Activated naive CD8-positive, alpha-beta T cell treated with anti-CD3 and anti-CD28 coated beads, Interleukin-2, amount 10 ng/mL, durations not matched to agents 7 days and 5 days (primary cell): ENCODE measurements around the gene XAB2. TPM values are rescaled to one million over a fixed set of nuclear protein-coding genes. Genes with fewer than 3 reads are reported as not detected.

ENCODE experiments used
- ATAC-seq: fragments of 150-1000 bp; cut with Tn5 transposase; one replicate; pipeline ENCODE4 v1.10.0; 2021; ENCODE audit warnings: low read depth, moderate library complexity
- POLR2A ChIA-PET: fragments of 350-600 bp; sonication (Branson Sonifier 250); formaldehyde crosslinking; loops from one replicate; lab custom pipeline; 2021; ENCODE audit warnings: antibody characterized with exemption; lab: Charles Lee
- DNase-seq: peaks from one replicate; pipeline ENCODE4 v3.0.0; 2021
- H3K27ac Mint-ChIP-seq: one replicate; pipeline ENCODE4 v1.8.0; 2022; ENCODE audit warnings: mild to moderate bottlenecking, mixed read lengths
- H3K27me3 Mint-ChIP-seq: one replicate; pipeline ENCODE4 v1.8.0; 2022; ENCODE audit warnings: mild to moderate bottlenecking, moderate library complexity, mixed read lengths
- H3K36me3 Mint-ChIP-seq: one replicate; pipeline ENCODE4 v1.8.0; 2021; ENCODE audit warnings: mild to moderate bottlenecking, mixed read lengths
- H3K4me1 Mint-ChIP-seq: one replicate; pipeline ENCODE4 v1.8.0; 2021; ENCODE audit warnings: mixed read lengths
- H3K4me3 Mint-ChIP-seq: one replicate; pipeline ENCODE4 v1.8.0; 2022; ENCODE audit warnings: mild to moderate bottlenecking, moderate library complexity, mixed read lengths
- H3K9me3 Mint-ChIP-seq: one replicate; pipeline ENCODE4 v1.8.0; 2021; ENCODE audit warnings: mixed read lengths
- total RNA-seq, 2 experiments: library from RNA; stranded (reverse); gene quantifications; one replicate each; pipeline ENCODE4 v1.2.3, GENCODE V29; 2021

XAB2 gene
- total RNA-seq: 10 to 100 TPM; 53.5 to 58.1 TPM

DNA sequence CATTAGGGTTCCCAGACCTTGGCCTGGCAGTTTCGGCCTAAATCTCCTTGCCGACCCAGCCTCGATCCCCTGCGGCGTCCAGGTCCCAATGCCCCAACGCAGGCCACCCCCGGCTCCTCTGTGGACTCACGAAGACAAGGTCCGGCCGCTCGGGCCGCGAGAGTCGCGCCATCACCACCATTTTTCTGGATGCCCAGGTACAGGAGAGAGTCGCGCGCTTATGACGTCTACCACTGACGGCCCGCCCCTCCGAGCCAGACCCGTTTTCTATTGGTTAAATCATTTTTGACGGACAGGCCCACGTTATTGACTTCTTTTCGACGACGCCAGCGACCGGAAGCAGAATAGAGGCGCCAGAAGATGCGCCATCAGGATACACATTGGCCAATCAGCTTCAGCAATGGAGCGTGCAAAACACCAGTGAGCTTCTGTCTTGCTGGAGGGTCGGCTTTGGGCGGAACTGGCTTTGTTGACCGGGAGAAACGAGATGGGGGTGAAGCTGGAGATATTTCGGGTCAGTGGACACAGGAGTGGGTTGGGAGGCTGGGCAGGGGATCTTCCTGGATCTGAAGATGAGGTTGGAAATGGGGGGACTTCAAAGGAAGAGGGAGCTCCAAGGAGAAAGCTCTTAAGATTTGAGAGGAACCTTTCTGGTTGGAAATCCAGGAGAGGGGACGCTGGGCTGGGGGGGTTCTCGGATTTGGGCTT lies at the start of gene XAB2, which contains the start of gene PET100:
TSS of gene XAB2 (minus strand) at position 199 of the 708 bp plus-strand sequence. CDS start at position 181, 18 bp downstream.
TSS of gene PET100 (plus strand) at position 447 of the 708 bp plus-strand sequence. CDS start at position 488, 41 bp downstream.
- peak within 1 kb of the TSS; percentile 98 for H3K4me3 Mint-ChIP-seq
- DNase-seq (peak; percentile 91), ATAC-seq (peak; percentile 98)
- POLR2A ChIA-PET: interaction anchor here (0.7 to 2.5 kb wide), 19 partner anchors 9 to 284 kb away, joined by 3 to 16 read pairs (median 4); partner anchors contain the start of genes MCOLN1, RETN and TRAPPC5
- no peaks in the 10 kb centered on the region for H3K9me3 Mint-ChIP-seq
- peaks cover 28% of the 10 kb centered on the region for H3K4me1 Mint-ChIP-seq
- H3K27ac Mint-ChIP-seq: peak within 1 kb of the TSS; percentile 100
- H3K36me3 Mint-ChIP-seq: peaks cover 6% of the 10 kb centered on the region
- H3K27me3 Mint-ChIP-seq: no peaks in the 10 kb centered on the region

DNA sequence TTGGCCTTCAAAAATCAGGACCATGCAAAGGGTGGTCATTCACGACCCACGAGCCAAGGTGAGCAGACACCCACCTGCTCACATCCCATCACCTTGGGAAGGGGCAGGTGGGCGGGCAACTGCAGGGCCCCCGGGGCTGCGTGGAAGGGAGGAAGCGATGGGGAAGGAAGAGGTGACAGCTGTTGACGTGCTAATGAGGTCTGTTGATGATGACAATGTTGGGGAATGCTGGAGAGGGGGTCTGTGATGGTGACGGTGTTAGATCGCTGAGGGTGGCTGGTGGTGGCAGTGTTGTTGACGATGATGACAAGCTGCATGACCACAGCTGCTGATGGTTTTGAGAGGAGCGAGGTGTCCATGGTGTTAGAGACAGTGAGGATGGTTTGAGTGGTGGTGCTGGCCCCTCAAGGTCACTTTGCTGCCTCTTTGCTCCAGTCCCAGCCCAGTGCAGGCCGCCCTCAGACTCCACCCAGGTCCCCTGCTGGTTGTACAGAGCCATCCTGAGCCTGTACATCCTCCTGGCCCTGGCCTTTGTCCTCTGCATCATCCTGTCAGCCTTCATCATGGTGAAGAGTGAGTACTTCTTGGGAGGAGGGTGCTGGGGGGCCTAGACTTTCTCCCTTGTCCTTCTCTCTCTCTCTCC lies 48.4 kb upstream of the XAB2 start:
- H3K4me1 Mint-ChIP-seq: peaks cover 50% of the 10 kb centered on the region
- H3K27me3 Mint-ChIP-seq: peaks cover 20% of the 10 kb centered on the region
- H3K4me3 Mint-ChIP-seq: no peak overlapping the region
- POLR2A ChIA-PET: interaction anchor here (0.9 to 1.0 kb wide), 2 partner anchors 40 to 48 kb away, joined by 3 to 4 read pairs; partner anchors contain the start of genes PET100 and XAB2
- DNase-seq: no peak
- no peak for ATAC-seq
- no peak overlapping the region for H3K27ac Mint-ChIP-seq
- no peaks in the 10 kb centered on the region for H3K9me3 Mint-ChIP-seq
- peaks cover 1% of the 10 kb centered on the region for H3K36me3 Mint-ChIP-seq

DNA sequence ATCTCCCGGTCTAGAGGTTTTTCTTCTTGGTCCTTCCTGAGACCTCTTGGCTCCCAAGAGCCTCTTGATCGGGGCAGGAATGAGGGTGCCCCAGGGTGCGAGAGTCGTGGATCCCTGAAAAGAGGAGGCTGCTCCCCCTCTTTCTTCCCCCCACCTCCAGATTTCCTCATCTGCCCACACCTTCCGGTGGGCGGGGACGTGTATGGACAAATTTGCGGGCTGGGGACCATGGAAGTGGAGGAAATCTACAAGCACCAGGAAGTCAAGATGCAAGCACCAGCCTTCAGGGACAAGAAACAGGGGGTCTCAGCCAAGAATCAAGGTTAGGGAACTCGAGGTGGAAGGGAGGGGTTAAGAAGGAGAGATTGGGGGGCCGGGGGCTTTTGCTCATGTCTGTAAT lies 47.5 kb upstream of the XAB2 start, which contains the start of gene MCEMP1:
TSS of gene MCEMP1 (plus strand) at position 237 of the 400 bp plus-strand sequence. CDS start at position 268, 31 bp downstream.
- ATAC-seq (no peak), DNase-seq (no peak)
- no peaks in the 10 kb centered on the region for H3K9me3 Mint-ChIP-seq
- peaks cover 1% of the 10 kb centered on the region for H3K36me3 Mint-ChIP-seq
- H3K4me3 Mint-ChIP-seq: peak within 1 kb of the TSS; percentile 65
- POLR2A ChIA-PET: interaction anchor here (2.4 kb wide), 1 partner anchor 20 kb away, joined by 6 read pairs; no protein-coding TSS in a partner anchor
- H3K4me1 Mint-ChIP-seq: peaks cover 50% of the 10 kb centered on the region
- peaks cover 22% of the 10 kb centered on the region for H3K27me3 Mint-ChIP-seq
- H3K27ac Mint-ChIP-seq: peak within 1 kb of the TSS; percentile 34

GRCh38 chr19:7676376-7676775 lies 47.0 kb upstream of the XAB2 start:
- H3K4me1 Mint-ChIP-seq: peaks cover 48% of the 10 kb centered on the region
- H3K36me3 Mint-ChIP-seq: no peaks in the 10 kb centered on the region
- peaks cover 27% of the 10 kb centered on the region for H3K27me3 Mint-ChIP-seq
- DNase-seq (no peak), ATAC-seq (no peak)
- peak overlapping the region; percentile 65 for H3K4me3 Mint-ChIP-seq
- peak overlapping the region; percentile 34 for H3K27ac Mint-ChIP-seq
- POLR2A ChIA-PET: interaction anchor here (2.4 kb wide), 1 partner anchor 19 kb away, joined by 6 read pairs; no protein-coding TSS in a partner anchor
- H3K9me3 Mint-ChIP-seq: no peaks in the 10 kb centered on the region

DNA sequence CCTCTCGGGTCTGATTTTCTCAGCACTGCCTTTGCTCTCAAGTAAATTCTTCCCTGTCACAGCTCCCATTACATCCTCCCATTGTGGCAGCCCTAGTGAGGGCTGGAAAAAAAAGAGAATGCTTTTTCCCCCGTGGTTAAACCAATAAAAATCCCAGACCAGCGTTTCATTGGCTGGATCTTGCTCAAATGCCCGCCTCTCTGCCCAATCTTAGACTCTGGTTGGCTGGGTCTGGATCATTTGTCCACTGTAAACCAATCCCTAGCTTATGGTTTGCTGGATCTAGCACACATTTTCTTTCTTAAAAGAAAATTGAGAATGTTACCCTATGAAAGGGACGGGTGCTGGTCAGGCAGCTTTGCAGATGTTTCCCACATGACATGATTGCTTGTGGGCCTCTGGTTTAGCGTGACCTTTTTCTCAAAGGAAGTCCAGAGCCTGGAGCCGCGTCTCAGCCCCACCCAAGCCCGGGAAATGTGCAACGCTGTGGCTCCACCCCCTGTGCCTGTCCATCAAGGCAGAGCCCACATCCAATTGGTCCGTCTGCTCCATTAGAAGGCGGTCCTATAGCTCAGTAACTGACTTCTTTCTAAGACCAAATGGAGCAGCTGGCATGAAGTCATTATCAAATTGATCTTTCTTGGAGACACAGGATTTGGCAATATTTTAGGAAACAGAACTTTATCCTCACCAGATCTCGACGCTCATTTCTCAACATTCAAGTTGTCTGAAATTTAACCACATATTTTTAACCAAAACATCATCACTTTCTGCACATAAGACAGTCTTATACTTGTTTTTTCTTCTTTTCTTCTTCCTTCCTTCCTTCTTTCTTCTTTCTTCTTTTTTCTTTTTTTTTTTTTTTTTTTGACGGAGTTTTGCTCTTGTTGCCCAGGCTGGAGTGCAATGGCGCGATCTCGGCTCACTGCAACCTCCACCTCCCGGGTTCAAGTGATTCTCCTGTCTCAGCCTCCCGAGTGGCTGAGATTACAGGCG lies 45.0 kb upstream of the XAB2 start:
- DNase-seq (no peak), ATAC-seq (no peak)
- no peak overlapping the region for H3K27ac Mint-ChIP-seq
- peaks cover 49% of the 10 kb centered on the region for H3K4me1 Mint-ChIP-seq
- no peak overlapping the region for H3K4me3 Mint-ChIP-seq
- no peaks in the 10 kb centered on the region for H3K36me3 Mint-ChIP-seq
- POLR2A ChIA-PET: interaction anchor here (0.9 kb wide), 1 partner anchor 45 kb away, joined by 4 read pairs; the partner anchor contains the start of genes PET100 and XAB2
- H3K9me3 Mint-ChIP-seq: no peaks in the 10 kb centered on the region
- peaks cover 31% of the 10 kb centered on the region for H3K27me3 Mint-ChIP-seq

DNA sequence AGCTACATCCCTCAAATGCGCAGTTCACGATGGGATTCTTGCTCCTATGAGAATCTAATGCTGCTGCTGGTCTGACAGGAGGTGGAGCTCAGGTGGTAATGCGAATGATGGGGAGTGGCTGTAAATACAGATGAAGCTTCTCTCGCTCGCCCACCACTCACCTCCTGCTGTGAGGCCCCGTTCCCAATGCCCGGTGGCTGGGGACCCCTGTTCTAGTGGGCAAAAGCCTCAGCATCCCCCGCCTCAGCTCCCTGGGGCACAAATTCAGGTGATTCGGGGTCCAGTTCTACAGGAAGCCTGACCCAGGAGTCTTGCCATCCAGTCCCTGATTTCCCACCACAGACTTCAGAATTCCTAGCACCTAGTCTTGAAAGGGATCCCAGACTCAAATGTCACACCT lies 43.2 kb upstream of the XAB2 start:
- no peak overlapping the region for H3K4me3 Mint-ChIP-seq
- H3K9me3 Mint-ChIP-seq: no peaks in the 10 kb centered on the region
- no peak for ATAC-seq
- H3K27ac Mint-ChIP-seq: no peak overlapping the region
- POLR2A ChIA-PET: no interaction called here
- H3K27me3 Mint-ChIP-seq: peaks cover 28% of the 10 kb centered on the region
- no peak for DNase-seq
- H3K4me1 Mint-ChIP-seq: peaks cover 42% of the 10 kb centered on the region
- no peaks in the 10 kb centered on the region for H3K36me3 Mint-ChIP-seq

- no peaks in the 10 kb centered on the region for H3K9me3 Mint-ChIP-seq
- H3K4me3 Mint-ChIP-seq: peak overlapping the region; percentile 79
- H3K36me3 Mint-ChIP-seq: no peaks in the 10 kb centered on the region
- POLR2A ChIA-PET: interaction anchor here (0.6 to 4.0 kb wide), 3 partner anchors 10 to 18 kb away, joined by 5 to 33 read pairs (median 9); partner anchors contain the start of gene TRAPPC5
- ATAC-seq (no peak), DNase-seq (no peak)
- H3K27me3 Mint-ChIP-seq: peaks cover 22% of the 10 kb centered on the region
- peaks cover 26% of the 10 kb centered on the region for H3K4me1 Mint-ChIP-seq
- H3K27ac Mint-ChIP-seq: peak overlapping the region; percentile 86
Measured at GRCh38 chr19:7670790-7671189, 41.4 kb upstream of the XAB2 start.

GRCh38 chr19:7670150-7670783 lies 40.9 kb upstream of the XAB2 start:
- Mint-ChIP-seq H3K27me3 (peaks cover 22% of the 10 kb centered on the region), H3K4me1 (peaks cover 24% of the 10 kb centered on the region), H3K36me3 (no peaks in the 10 kb centered on the region), H3K27ac (peak overlapping the region; percentile 86), H3K4me3 (peak overlapping the region; percentile 79), H3K9me3 (no peaks in the 10 kb centered on the region)
- peak; percentile 81 for ATAC-seq
- POLR2A ChIA-PET: interaction anchor here (0.6 to 4.0 kb wide), 3 partner anchors 11 to 17 kb away, joined by 5 to 33 read pairs (median 9); partner anchors contain the start of gene TRAPPC5
- DNase-seq: peak; percentile 75

GRCh38 chr19:7669641-7670040 lies 40.3 kb upstream of the XAB2 start:
- peaks cover 22% of the 10 kb centered on the region for H3K27me3 Mint-ChIP-seq
- no peak for DNase-seq
- peaks cover 24% of the 10 kb centered on the region for H3K4me1 Mint-ChIP-seq
- ATAC-seq: no peak
- peak overlapping the region; percentile 79 for H3K4me3 Mint-ChIP-seq
- no peaks in the 10 kb centered on the region for H3K36me3 Mint-ChIP-seq
- H3K9me3 Mint-ChIP-seq: no peaks in the 10 kb centered on the region
- POLR2A ChIA-PET: interaction anchor here (1.2 to 4.0 kb wide), 4 partner anchors 11 to 40 kb away, joined by 3 to 33 read pairs (median 6); partner anchors contain the start of genes PET100, TRAPPC5 and XAB2
- peak overlapping the region; percentile 88 for H3K27ac Mint-ChIP-seq

DNA sequence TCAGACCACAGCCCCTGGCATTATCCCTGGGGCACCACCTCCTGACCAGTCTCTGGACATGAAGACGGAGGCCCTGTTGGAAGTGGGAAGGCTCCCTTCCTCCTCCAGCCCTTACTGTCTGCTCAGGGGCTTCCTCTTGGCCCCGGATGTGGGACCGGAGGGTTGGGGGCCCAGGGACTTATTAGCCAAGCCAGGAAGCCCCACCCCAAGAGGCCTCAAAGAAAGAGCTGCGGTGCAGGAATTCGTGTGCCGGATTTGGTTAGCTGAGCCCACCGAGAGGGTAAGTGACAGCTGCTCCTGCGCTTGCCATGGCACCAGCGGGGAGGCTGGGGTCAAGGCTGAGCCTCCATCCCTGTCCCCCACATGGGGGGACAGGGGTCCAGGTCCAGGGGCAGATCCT lies 39.5 kb upstream of the XAB2 start, which contains the start of gene RETN:
TSS of gene RETN (plus strand) at position 208 of the 400 bp plus-strand sequence. CDS start 278 bp downstream, outside the sequence.
- H3K27ac Mint-ChIP-seq: peak within 1 kb of the TSS; percentile 88
- peaks cover 16% of the 10 kb centered on the region for H3K4me1 Mint-ChIP-seq

GRCh38 chr19:7665076-7665475 lies 35.7 kb upstream of the XAB2 start:
- Mint-ChIP-seq H3K27me3 (peaks cover 6% of the 10 kb centered on the region), H3K4me3 (no peak overlapping the region), H3K27ac (no peak overlapping the region), H3K36me3 (no peaks in the 10 kb centered on the region), H3K4me1 (peaks cover 8% of the 10 kb centered on the region), H3K9me3 (no peaks in the 10 kb centered on the region)
- no peak for ATAC-seq
- DNase-seq: no peak
- POLR2A ChIA-PET: interaction anchor here (0.5 kb wide), 1 partner anchor 13 kb away, joined by 4 read pairs; no protein-coding TSS in a partner anchor

More for the DNA sequence above, 39.5 kb upstream of the XAB2 start, which contains the start of gene RETN:
- Mint-ChIP-seq H3K36me3 (no peaks in the 10 kb centered on the region), H3K27me3 (peaks cover 20% of the 10 kb centered on the region), H3K4me3 (peak within 1 kb of the TSS; percentile 79), H3K9me3 (no peaks in the 10 kb centered on the region)
- POLR2A ChIA-PET: interaction anchor here (0.6 to 4.0 kb wide), 5 partner anchors 12 to 113 kb away, joined by 3 to 33 read pairs (median 4); partner anchors contain the start of genes PET100, TRAPPC5 and XAB2
- DNase-seq: no peak
- ATAC-seq: peak; percentile 37
